Measurements from ENCODE around the gene ASTN1. TPM values are rescaled to one million over a fixed set of nuclear protein-coding genes. Genes with fewer than 3 reads are reported as not detected.

The ASTN1 gene
- polyA plus RNA-seq, 3 donors: 1.6 to 2.0 (median 1.8) TPM

GRCh38 chr1:177165069-177165439, 542 bp upstream of the ASTN1 start:
- no peak for DNase-seq (ENCODE audit: low read depth in 3 of 3, low spot score in 2 of 3)

DNA sequence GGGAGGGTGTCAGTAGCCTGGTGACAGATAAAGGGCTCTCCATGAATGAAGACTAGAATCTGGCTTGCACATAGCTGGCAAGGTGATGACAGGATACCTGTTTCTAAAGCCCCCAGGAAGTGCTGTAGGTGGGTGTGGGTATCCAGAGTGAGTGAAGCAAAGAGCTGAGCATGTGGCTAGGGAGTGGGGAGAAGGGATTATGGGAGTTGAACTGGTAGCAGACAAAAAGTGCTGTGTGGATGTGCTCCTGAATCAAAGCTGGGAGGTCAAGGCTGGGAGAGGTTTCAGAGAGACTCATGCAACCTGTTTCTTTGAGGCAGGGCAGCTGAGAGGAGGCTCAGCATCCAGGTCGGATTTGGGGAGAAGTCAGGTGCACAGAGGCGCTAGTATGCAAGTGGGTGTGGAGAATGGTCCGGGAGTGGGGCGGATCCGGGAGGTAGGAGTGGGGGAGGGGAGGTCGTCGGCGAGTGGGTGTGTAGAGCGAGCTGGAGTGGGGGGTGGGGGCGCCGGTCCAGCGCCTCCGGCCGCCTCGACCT, 600 bp downstream of the ASTN1 start:
- DNase-seq (ENCODE audit: low read depth in 3 of 3, low spot score in 2 of 3): no peak

DNA sequence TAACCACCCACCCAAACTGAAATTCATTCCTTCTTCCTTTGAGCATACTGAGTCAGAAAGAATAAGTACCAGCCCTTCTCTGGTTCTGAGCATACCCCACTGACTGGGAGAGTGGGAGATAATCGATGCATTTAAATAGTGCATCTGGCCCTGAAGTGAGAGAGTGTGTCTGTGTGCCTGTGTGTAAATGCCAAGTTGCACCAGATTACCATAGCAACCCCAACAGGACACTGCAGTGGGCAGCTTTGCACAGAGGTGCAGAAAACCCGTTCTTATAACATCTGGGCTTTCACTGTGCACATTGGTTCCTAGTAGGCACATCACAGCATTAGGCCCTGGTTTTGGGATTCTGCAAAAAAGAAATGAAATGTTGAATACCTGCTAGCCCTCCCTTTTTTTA, 2.3 kb downstream of the ASTN1 start:
- DNase-seq (ENCODE audit: low read depth in 3 of 3, low spot score in 2 of 3): no peak

GRCh38 chr1:177146499-177146898, 18.0 kb downstream of the ASTN1 start:
- DNase-seq (ENCODE audit: low read depth in 3 of 3, low spot score in 2 of 3): no peak

DNA sequence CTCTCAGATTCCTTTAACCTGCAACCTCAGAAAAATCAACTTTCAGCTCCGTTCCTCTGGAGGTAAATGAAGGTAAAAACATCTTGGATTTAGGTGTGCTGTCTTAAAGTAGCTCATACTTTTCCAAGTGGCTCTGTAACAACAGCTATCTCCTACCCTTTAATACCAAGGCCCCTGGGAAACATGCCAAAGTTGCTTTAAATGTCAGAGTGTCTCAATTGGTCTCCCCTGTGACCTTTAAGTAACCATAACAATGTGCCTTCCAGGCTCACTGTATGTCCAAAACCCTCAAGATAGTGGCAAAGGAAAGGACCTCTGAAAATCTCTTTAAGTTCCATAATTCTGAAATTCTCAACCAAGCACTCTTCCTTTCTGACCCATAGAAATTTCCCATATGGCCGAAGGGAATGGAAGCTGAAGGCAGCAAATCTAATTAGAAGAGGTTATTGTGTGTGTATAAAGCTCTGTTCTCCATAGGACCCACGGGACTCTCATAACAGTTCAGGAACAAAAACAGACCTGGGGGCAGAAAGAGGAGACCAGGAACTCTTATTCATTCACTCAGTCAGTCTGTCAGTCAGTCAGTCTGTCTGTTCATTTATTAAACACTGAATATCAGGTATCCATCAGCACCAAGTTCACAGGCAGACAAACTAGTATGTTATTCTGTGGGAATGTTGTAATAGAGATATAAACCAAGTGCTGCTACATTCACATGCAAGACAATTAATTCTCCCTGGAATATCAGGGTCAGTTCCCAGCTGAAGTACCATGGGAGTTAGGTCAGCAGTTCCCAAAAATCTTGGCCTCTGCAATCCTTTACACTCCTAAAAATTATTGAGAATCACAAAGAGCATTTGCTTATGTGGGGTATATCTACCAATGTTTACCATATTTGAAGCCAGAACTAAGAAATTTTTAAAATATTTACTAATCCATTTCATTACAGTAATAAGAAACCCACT, 19.1 kb downstream of the ASTN1 start:
- no peak for DNase-seq (ENCODE audit: low read depth in 3 of 3, low spot score in 2 of 3)

GRCh38 chr1:177142791-177143271, 21.7 kb downstream of the ASTN1 start:
- no peak for DNase-seq (ENCODE audit: low read depth in 3 of 3, low spot score in 2 of 3)

DNA sequence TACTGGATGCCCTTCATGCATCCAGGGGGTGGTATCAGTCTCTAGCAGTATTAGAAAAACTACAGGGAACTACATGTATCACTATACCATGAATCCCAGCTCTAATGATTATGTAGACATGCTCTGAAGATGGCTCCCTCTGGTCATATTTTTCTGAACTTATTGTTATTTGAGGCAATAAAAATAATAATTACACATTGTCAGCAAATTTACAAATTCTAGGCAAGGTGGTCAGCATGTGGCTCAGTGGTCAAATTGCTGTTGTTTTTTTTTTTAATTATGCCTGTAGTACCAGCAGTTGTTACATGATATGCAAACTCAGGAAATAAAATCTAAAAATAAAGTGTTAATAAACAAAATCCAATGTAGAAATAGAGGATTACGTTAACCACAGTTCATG, 22.5 kb downstream of the ASTN1 start:
- DNase-seq (ENCODE audit: low read depth in 3 of 3, low spot score in 2 of 3): no peak

- DNase-seq (ENCODE audit: low read depth in 3 of 3, low spot score in 2 of 3): no peak
Observed at GRCh38 chr1:177138347-177138746, 26.2 kb downstream of the ASTN1 start.

GRCh38 chr1:177137814-177138213, 26.7 kb downstream of the ASTN1 start:
- no peak for DNase-seq (ENCODE audit: low read depth in 3 of 3, low spot score in 2 of 3)

GRCh38 chr1:177135250-177135649, 29.3 kb downstream of the ASTN1 start:
- DNase-seq (ENCODE audit: low read depth in 3 of 3, low spot score in 2 of 3): no peak

DNA sequence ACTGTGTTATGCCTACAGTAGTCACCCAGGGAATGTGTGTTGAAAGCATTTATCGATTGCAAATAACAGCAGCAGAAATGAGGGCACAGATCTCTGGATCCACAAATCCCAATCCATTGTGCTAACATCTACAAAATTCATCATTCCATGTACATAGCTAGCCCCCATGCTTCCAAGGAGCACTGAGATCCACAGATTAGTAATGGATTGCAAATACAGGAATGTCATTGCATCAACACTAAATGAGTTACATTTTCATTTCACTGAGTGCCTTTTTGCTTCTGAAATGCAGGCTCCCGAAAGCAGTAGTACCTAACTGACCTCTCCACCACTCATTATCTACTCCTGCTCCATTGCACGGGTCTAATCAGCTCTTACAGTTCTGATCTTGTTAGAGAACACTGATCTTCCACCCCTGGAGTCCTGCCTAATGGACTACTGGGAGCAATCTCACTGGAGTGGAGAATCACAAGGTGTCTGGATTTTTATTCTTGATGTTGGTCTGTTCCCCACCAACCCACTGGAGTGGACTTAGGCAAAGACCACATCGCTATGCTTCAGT, 30.5 kb downstream of the ASTN1 start:
- no peak for DNase-seq (ENCODE audit: low read depth in 3 of 3, low spot score in 2 of 3)

DNA sequence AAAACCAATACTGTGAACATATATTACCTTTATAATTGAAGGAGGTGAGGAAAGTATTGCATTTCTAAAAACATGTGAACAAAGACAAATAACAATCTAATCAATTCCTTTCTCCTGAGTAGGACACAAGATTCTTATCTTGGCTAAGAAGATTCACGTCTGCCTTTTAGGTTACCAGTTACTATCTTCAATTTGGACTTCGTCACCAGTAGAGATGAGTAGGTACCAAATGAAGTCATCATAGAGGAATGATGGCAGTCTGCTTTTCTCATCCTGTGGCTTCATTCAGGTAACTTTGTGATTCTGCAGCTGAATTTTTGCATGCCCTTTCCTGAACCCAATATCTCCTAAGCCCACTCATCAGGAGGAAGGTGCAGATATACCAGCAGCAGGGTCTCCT, 32.4 kb downstream of the ASTN1 start:
- DNase-seq (ENCODE audit: low read depth in 3 of 3, low spot score in 2 of 3): no peak

DNA sequence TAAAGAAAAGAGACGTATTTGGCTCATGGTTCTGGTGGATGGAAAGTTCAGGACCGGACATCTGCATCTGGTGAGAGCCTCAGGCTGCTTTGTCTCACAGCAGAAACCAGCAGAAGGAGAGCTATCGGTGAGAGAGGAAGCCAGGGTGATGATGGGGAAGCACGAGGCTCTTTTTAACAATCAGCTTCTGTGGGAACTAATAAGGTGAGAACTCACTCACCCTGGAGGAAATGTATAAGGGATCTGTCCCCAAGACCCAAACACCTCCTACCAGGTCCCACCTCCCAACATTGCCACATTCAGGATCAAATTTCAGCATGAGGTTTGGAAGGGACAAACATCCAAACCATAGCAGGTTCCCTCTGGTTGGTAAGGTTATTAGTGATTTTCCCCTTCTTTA, 32.8 kb downstream of the ASTN1 start:
- DNase-seq (ENCODE audit: low read depth in 3 of 3, low spot score in 2 of 3): no peak

GRCh38 chr1:177130451-177130945, 34.0 kb downstream of the ASTN1 start:
- DNase-seq (ENCODE audit: low read depth in 3 of 3, low spot score in 2 of 3): no peak

DNA sequence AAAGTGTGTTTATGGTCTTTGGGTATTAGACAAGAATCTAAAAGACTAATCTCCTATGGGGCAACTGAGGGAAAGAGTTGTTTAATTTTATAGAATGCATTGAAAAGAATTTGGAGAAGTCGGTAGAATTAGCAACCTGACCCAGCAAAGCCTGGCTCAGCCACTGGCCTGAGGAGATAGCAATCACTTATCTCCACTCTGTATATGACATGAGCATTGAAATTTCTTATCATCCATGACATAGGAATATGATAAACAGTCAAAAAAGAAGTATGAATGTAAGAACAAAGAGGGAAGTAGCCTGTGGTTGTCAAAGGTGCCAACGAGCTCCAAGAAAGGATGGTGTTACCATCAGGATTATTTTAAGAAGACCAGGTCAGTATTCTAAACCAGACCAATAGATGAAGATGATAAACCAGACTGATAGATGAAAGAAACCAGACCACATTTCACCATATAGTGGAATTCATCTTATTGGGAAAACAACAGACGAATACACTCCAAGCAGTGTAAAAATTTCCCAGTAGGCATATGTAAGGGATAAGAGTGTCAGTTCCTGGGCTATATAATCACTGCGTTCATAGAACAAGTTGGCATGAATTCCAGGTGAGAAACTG, 35.7 kb downstream of the ASTN1 start:
- DNase-seq (ENCODE audit: low read depth in 3 of 3, low spot score in 2 of 3): no peak

- no peak for DNase-seq (ENCODE audit: low read depth in 3 of 3, low spot score in 2 of 3)
Observed at GRCh38 chr1:177126267-177126666, 38.2 kb downstream of the ASTN1 start.

DNA sequence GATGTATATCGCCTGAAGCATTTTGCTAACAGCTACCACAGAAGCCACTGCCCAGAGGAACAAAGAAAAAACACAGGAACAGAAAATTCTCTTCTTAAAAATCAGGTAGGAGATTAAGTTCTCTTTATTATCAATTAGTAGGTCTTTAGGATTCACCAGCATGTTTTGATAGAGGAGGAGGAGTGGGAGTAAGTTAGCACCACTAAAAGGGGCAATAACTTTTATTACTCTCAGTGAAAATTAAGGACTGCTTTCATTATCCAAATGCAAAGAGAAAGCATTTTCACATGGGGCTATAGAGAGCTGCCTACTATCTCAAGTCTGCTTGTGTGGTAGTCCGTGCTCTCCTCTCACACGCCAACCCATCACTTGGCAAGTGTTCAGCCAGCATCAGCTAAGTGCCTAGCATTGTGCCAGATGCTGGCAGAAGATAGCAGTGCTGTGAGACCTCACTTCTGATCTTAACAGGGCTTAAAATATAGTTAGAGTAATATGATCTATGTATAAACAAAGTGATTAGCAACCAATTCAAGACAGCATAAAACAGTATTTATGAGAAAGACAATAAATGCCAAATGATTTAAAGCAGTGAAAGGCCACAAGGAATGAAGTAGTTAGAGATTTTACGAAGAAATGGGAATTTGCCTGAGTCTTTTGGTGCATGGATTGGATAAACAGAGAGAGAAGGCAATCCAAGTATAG, 39.8 kb downstream of the ASTN1 start:
- DNase-seq (ENCODE audit: low read depth in 3 of 3, low spot score in 2 of 3): no peak

- DNase-seq (ENCODE audit: low read depth in 3 of 3, low spot score in 2 of 3): no peak
Observed at GRCh38 chr1:177122461-177123251, 41.9 kb downstream of the ASTN1 start.

- DNase-seq (ENCODE audit: low read depth in 3 of 3, low spot score in 2 of 3): no peak
Observed at GRCh38 chr1:177119311-177119710, 45.2 kb downstream of the ASTN1 start.

GRCh38 chr1:177118901-177119300, 45.6 kb downstream of the ASTN1 start:
- no peak for DNase-seq (ENCODE audit: low read depth in 3 of 3, low spot score in 2 of 3)
